Kidney (tissue), 14 donors: ENCODE measurements around the gene CP. TPM values are rescaled to one million over a fixed set of nuclear protein-coding genes. Genes with fewer than 3 reads are reported as not detected.
A peak's percentile ranks its signal among the peaks of the same experiment; 100 is the strongest.

Experiments
- DNase-seq, 5 donors: peaks; one replicate each; pipeline ENCODE4 v3.0.0-alpha.2; 2013 to 2020
- FAIRE-seq: peaks from 2 replicates; lab custom pipeline; 2012; peaks lifted over from hg19 to GRCh38; lab: Jason Lieb, UNC
- H3K27ac ChIP-seq, 2 donors: one replicate each; pipeline ENCODE4 v1.7.0; 2013; ENCODE audit warnings: low read depth in 2 of 2, low read length in 2 of 2, inconsistent platforms in 1 of 2
- H3K27me3 ChIP-seq: one replicate; pipeline ENCODE4 v1.7.1; 2013; ENCODE audit warnings: low read length, inconsistent platforms; ENCODE audit not compliant: control insufficient read depth, insufficient read depth
- H3K36me3 ChIP-seq, 3 donors: one replicate each; pipeline versions ENCODE4 v1.7.0 to v1.7.1; 2013; ENCODE audit warnings: low read length in 3 of 3, control low read depth in 1 of 3, inconsistent platforms in 1 of 3; ENCODE audit not compliant: insufficient read depth in 3 of 3, control insufficient read depth in 2 of 3
- H3K4me1 ChIP-seq, 3 donors: one replicate each; pipeline versions ENCODE4 v1.7.0 to v1.7.1; 2013; ENCODE audit warnings: low read length in 3 of 3, inconsistent platforms in 1 of 3, low read depth in 1 of 3; ENCODE audit not compliant: control insufficient read depth in 2 of 3, insufficient read depth in 2 of 3
- H3K4me3 ChIP-seq, 3 donors: one replicate each; pipeline versions ENCODE4 v1.7.0 to v1.8.1; 2013; ENCODE audit warnings: low read length in 3 of 3, control low read depth in 1 of 3, inconsistent platforms in 1 of 3
- H3K9ac ChIP-seq, 3 donors: one replicate each; pipeline versions ENCODE4 v1.7.0 to v1.7.1; 2013; ENCODE audit warnings: low read length in 3 of 3, control low read depth in 1 of 3, inconsistent platforms in 1 of 3
- H3K9me3 ChIP-seq, 3 donors: one replicate each; pipeline versions ENCODE4 v1.7.0 to v1.7.1; 2013; ENCODE audit warnings: low read length in 3 of 3, control low read depth in 1 of 3, inconsistent platforms in 1 of 3; ENCODE audit not compliant: control insufficient read depth in 2 of 3, insufficient read depth in 1 of 3
- CTCF ChIP-seq: IDR thresholded peaks from 3 replicates; pipeline ENCODE4 v1.5.1; 2012; ENCODE audit warnings: mild to moderate bottlenecking, moderate library complexity, borderline replicate concordance; ENCODE audit not compliant: insufficient read depth; ENCODE audit errors: extremely low read depth
- intact Hi-C: fragments of 100-400 bp; cut with DNase I; formaldehyde crosslinking; loops from one replicate; pipeline ENCODE4 v1.11.1; 2022
- polyA plus RNA-seq: library from polyadenylated mRNA; stranded (reverse); fragments of 350-450 nt; fragmentation: Illumina TruSeq; extraction: RNeasy Lipid Tissue Mini Kit (QIAGEN cat#74804); gene quantifications from one replicate; pipeline ENCODE4 v1.2.3, GENCODE V29; 2014; ENCODE audit warnings: low read depth, low replicate concordance; ENCODE audit not compliant: insufficient read depth
- total RNA-seq: library from RNA; stranded (reverse); fragmentation: NEBNext Ultra II Directional; extraction: Animal tissue kit (Norgen Biotek cat#: 25700); gene quantifications from one replicate; pipeline ENCODE4 v1.2.1, GENCODE V29; 2021
- donor health status: control.
- donor health status: control.
- donor health status: control.
- donor health status: control.
- donor health status: control.
- donor health status: DM: yes; HTN: yes; CAD: no.
- donor health status: Normal renal cell carcinoma (clear cell type).

Gene CP
- total and polyA plus RNA-seq, 2 donors from 2014 or later = 5.3 to 72.1 TPM

GRCh38 chr3:149180057-149180573 lies 41.5 kb downstream of the CP start:
- intact Hi-C loops = no loop called here
- H3K9ac ChIP-seq = no peak overlapping the region

DNA sequence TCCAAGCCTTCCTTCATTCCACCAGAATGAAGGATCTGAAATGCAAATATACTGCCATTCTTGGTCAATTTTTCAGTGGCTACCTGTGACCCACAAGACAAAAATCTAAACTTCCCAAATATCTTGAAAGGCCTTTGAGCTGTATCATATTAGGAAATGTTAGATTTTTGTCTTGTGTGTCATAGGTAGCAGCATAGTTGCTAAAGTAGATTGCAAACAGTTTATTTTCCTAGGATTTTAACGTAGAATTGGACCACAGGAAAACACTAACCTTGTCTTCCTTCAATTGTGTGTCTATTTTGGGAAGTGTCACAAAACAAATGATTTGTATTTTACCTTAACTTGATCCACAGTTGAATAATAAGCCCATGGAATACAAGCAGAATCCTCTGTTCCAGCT lies 42.4 kb downstream of the CP start:
- Histone ChIP-seq H3K4me3 (no peak overlapping the region), H3K4me1 (peaks cover 0 to 6% (median 4%) of the 10 kb centered on the region in 3 donors), H3K9me3 (no peaks in the 10 kb centered on the region), H3K9ac (no peak overlapping the region), H3K36me3 (peaks cover 0 to 3% (median 2%) of the 10 kb centered on the region in 3 donors), H3K27me3 (no peaks in the 10 kb centered on the region), H3K27ac (peak overlapping the region; percentile 47 to 66)
- FAIRE-seq (no peak), DNase-seq (peak in 1 of 5 donors; percentile 23)
- TF ChIP-seq CTCF = no peak
- intact Hi-C loops = no loop called here

More at GRCh38 chr3:149180057-149180573, 41.5 kb downstream of the CP start:
- peak overlapping the region; percentile 20 to 66 for H3K27ac ChIP-seq
- peaks cover 0 to 3% (median 0%) of the 10 kb centered on the region in 3 donors for H3K36me3 ChIP-seq
- no peaks in the 10 kb centered on the region for H3K27me3 ChIP-seq
- FAIRE-seq (peak; percentile 50), DNase-seq (peak in 3 of 5 donors; percentile 19 to 82 (median 67))
- TF ChIP-seq CTCF = no peak
- H3K9me3 ChIP-seq = no peaks in the 10 kb centered on the region
- peaks cover 0 to 6% (median 0%) of the 10 kb centered on the region in 3 donors for H3K4me1 ChIP-seq
- no peak overlapping the region for H3K4me3 ChIP-seq

DNA sequence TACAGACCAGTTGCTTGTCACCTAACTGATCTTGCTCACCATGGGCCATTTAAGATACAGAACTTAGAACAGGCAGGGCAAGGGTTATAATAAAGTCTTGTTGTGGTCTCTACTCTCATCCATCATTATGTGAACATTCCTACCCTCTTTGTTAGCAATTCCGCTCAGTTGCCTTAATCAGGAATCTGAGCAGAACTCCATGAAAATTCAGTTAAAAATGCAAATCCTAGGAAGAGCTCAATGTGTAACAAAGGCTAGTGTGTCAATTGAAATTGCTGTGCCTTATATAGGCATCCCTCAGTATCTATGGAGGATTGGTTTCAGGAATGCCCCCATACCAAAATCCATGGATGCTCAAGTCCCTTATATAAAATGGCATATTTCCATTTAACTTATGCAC lies 44.5 kb downstream of the CP start:
- peaks cover 0 to 6% (median 4%) of the 10 kb centered on the region in 3 donors for H3K4me1 ChIP-seq
- intact Hi-C loops = no loop called here
- FAIRE-seq (no peak), DNase-seq (no peak)
- no peak for TF ChIP-seq CTCF
- no peak overlapping the region for H3K27ac ChIP-seq
- no peaks in the 10 kb centered on the region for H3K9me3 ChIP-seq
- H3K36me3 ChIP-seq = peaks cover 4 to 6% (median 4%) of the 10 kb centered on the region in 3 donors
- H3K27me3 ChIP-seq = no peaks in the 10 kb centered on the region
- H3K4me3 ChIP-seq = no peak overlapping the region
- H3K9ac ChIP-seq = no peak overlapping the region
